GM10248 (cell line): ENCODE data around the gene CACNB4.

ENCODE experiments used
- CTCF ChIA-PET: fragments of 300-600 bp; sonication (Branson Sonifier 250); formaldehyde crosslinking; extraction: SDS; loops from one replicate; lab custom pipeline; 2021; ENCODE audit warnings: antibody characterized with exemption; lab: Yijun Ruan, JAX
- POLR2A ChIA-PET: fragments of 350-650 bp; sonication (Branson Sonifier 250); formaldehyde crosslinking; extraction: SDS; loops from one replicate; lab custom pipeline; 2020; ENCODE audit warnings: antibody characterized with exemption; lab: Yijun Ruan, JAX
- DNase-seq: peaks from one replicate; pipeline ENCODE4 v3.0.0; 2012; ENCODE audit errors: extremely low spot score
- TF ChIP-seq, protein P1 (sequence below): IDR thresholded peaks from 2 replicates; pipeline ENCODE4 v1.5.1; 2012; ENCODE audit warnings: mild to moderate bottlenecking, low read depth; ENCODE audit errors: extremely low read depth, missing control alignments, control extremely low read depth

CACNB4 gene

DNA sequence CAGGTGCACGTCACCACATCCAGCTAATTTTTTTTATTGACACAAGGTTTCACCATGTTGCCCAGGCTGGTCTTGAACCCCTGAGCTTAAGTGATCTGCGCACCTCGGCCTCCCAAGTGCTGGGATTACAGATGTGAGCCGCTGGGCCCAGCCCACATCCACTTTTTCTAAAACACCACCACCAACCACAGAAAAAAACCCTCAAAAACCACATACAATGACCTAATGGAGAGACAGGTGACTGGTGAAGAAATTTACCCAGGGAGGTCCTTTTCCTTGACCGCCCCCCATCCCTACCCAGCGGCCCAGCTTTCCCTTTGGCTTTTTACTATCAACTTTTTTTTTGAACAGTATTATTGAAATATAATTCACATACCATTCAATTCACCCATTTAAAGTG, 47.9 kb downstream of the CACNB4 start:
- TF ChIP-seq, protein P1, sequence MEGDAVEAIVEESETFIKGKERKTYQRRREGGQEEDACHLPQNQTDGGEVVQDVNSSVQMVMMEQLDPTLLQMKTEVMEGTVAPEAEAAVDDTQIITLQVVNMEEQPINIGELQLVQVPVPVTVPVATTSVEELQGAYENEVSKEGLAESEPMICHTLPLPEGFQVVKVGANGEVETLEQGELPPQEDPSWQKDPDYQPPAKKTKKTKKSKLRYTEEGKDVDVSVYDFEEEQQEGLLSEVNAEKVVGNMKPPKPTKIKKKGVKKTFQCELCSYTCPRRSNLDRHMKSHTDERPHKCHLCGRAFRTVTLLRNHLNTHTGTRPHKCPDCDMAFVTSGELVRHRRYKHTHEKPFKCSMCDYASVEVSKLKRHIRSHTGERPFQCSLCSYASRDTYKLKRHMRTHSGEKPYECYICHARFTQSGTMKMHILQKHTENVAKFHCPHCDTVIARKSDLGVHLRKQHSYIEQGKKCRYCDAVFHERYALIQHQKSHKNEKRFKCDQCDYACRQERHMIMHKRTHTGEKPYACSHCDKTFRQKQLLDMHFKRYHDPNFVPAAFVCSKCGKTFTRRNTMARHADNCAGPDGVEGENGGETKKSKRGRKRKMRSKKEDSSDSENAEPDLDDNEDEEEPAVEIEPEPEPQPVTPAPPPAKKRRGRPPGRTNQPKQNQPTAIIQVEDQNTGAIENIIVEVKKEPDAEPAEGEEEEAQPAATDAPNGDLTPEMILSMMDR, result no peak
- ChIA-PET POLR2A (no interaction called here), CTCF (interaction anchor here (1.0 to 7.3 kb wide), 6 partner anchors 10 to 124 kb away, joined by 3 to 73 read pairs (median 8); partner anchors contain the start of gene STAM2)
- no peak for DNase-seq

DNA sequence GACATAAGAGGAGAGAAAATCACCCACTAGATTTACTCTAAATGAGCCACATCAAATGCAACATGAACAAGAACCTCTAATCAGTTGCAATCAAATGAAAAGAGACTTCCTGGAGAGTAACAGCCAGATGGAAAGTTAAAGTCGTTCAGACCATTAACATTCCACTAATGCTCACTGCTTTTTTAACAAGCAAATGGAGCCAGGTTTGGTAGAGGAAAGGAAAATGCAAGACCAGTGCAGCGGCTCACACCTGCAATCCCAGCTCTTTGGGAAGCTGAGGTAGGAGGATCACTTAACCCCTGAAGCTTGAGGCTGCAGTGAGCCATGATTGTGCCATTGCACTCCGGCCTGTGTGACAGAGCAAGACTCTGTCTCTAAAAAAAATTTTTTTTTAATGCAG, 48.5 kb downstream of the CACNB4 start:
- ChIA-PET POLR2A (no interaction called here), CTCF (interaction anchor here (1.0 to 7.3 kb wide), 7 partner anchors 8 to 125 kb away, joined by 3 to 73 read pairs (median 12); partner anchors contain the start of gene STAM2)
- TF ChIP-seq, protein P1, result no peak
- DNase-seq, result no peak

DNA sequence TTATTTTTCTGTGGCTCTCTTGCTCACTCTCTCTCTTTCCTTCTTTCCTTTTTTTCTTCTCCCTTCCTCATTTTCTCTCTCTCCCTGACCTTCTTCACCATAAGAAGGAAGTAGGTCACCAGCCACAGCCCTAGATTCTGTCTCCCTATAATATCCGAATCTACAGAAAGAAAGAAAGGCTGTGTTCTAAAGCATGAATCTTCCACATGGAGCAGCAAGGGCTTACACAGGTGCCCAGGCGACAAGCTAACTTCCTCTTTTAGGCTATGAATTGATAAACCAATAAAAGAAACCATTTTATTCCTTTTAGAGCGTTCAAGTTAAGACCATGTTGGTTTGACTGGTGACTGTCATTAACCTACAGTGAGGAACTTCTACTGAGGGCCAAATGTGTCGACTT, 49.3 kb downstream of the CACNB4 start:
- CTCF ChIA-PET, result interaction anchor here (0.7 to 7.3 kb wide), 6 partner anchors 8 to 44 kb away, joined by 3 to 73 read pairs (median 11); no protein-coding TSS in a partner anchor
- no peak for DNase-seq
- TF ChIP-seq, protein P1, result no peak
- POLR2A ChIA-PET, result no interaction called here

DNA sequence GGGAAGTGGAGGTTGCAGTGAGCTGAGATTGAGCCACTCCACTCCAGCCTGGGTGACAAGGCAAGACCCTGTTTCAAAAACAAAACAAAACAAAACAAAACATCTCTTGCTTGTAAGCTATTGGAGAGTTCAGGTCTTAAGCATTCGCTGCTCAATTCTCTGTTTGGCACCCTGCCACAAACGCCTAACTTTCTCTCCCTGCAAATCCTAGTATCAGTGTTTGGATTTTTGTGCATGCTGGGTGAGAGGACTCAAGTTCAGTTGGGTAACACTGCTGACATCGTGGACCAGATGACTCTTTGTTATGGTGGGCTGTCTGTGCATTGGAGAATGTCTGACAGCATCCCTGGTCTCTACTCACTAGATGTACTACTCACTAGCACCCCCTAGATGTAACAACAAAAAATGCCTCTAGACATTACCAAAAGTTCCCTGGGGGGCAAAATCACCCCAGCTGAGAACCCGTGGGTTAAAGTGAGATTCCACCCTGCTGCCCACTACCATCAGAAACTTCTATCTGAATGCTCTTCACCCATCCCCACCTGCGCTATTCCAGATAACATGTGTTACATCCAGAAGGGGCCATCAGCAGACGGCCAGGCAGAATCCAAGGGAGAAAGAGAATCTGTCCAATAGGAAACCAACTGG, 50.9 kb downstream of the CACNB4 start:
- TF ChIP-seq, protein P1, result peak; percentile 45
- POLR2A ChIA-PET, result no interaction called here
- no peak for DNase-seq
- CTCF ChIA-PET, result interaction anchor here (0.7 to 7.3 kb wide), 24 partner anchors 10 to 605 kb away, joined by 3 to 73 read pairs (median 5); partner anchors contain the start of gene STAM2

DNA sequence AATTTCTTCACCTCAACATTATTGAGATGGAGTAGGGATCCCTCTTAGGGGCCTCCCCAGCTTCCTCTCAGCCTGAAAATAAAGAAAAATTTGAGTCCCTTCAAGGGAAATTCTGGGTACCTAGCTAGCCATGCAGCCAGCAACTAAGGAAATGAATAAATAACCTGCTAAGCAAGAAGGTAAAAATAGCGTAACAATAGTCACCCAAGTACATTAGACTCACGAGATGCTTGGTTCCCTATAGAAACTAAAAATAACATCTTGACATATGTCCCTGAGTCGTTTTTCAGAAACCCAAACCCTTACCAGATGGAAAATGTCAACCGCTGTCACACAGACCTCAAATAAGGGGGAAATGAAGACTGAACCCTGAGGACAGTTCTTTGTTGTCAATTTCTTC, 51.9 kb downstream of the CACNB4 start:
- TF ChIP-seq, protein P1, result no peak
- peak; percentile 52 for DNase-seq
- ChIA-PET CTCF (interaction anchor here (0.8 to 7.3 kb wide), 16 partner anchors 9 to 588 kb away, joined by 3 to 73 read pairs (median 6); partner anchors contain the start of gene STAM2), POLR2A (interaction anchor here (0.7 kb wide), 1 partner anchor 360 kb away, joined by 3 read pairs; no protein-coding TSS in a partner anchor)

DNA sequence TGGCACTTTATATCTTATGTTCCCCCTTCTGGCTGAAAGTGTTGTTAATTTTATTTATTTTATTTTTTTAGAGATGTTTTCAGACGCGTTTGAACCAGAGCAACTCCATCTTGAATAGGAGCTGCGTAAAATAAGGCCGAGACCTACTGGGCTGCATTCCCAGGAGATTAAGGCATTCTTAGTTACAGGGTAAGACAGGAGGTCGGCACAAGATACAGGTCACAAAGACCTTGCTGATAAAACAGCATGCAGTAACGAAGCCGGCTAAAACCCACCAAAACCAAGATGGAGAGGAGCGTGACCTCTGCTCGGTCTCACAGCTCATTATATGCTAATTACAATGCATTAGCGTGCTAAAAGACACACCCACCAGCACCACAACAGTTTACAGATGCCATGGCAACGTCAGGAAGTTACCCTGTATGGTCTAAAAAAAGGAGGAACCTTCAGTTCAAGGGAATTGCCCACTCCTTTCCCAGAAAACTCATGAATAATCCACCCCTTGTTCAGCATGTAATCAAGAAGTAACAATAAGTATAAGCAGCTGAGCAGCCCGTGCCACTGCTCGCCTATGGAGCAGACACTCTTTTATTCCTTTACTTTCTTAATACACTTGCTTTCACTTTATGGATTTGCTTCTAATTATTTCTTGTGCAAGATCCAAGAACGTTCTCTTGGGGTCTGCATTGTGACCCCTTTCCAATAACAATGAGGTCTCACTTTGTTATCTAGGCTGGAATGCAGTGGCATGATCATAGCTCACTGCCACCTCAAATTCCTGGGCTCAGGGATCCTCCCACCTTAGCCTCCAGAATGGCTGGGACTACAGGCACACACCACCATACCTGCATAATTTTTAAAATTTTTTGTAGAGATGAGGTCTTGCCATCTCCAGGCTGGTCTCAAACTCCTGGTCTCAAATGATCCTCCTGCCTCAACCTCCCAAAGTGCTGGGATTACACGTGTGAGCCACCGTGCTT, 55.9 kb downstream of the CACNB4 start:
- ChIA-PET POLR2A (interaction anchor here (0.6 kb wide), 2 partner anchors 19 to 102 kb away, joined by 3 to 4 read pairs; no protein-coding TSS in a partner anchor), CTCF (interaction anchor here (0.7 to 1.5 kb wide), 4 partner anchors 12 to 700 kb away, joined by 3 to 6 read pairs (median 4); partner anchors contain the start of gene STAM2)
- DNase-seq, result no peak
- TF ChIP-seq, protein P1, result no peak
